Vagina (tissue), 2 donors: ENCODE measurements around the gene CBFA2T3. TPM values are rescaled to one million over a fixed set of nuclear protein-coding genes. Genes with fewer than 3 reads are reported as not detected.

Experiments used
- DNase-seq, 2 donors: peaks; one replicate each; pipeline ENCODE4 v3.0.0-alpha.2; 2017; ENCODE audit errors: extremely low spot score in 2 of 2
- H3K27ac ChIP-seq: fragments of 200-600 bp; sonication (generic); one replicate; pipeline ENCODE4 v1.5.1; 2019
- H3K27me3 ChIP-seq: fragments of 200-600 bp; sonication (generic); one replicate; pipeline ENCODE4 v1.5.1; 2019
- H3K36me3 ChIP-seq, 2 donors: fragments of 200-600 bp; sonication (generic); one replicate each; pipeline ENCODE4 v1.5.1; 2017 to 2019
- H3K4me1 ChIP-seq: fragments of 200-600 bp; sonication (generic); one replicate; pipeline ENCODE4 v1.5.1; 2019
- H3K4me3 ChIP-seq, 2 donors: fragments of 200-600 bp; sonication (generic); 1 replicate in 1 of 2; 2 replicates in 1 of 2; pipeline ENCODE4 v1.5.1; 2016 to 2019
- H3K9me3 ChIP-seq: fragments of 200-600 bp; sonication (generic); one replicate; pipeline ENCODE4 v1.5.1; 2019
- CTCF ChIP-seq, 3 experiments: fragments of 450-650 bp in 2 of 3; fragments of 200-600 bp in 1 of 3; sonication (generic) in 1 of 3; IDR thresholded peaks; one replicate each; pipeline ENCODE4 v1.5.1; 2017 to 2019; ENCODE audit warnings: antibody characterized with exemption in 3 of 3, mild to moderate bottlenecking in 2 of 3, moderate library complexity in 2 of 3
- POLR2A ChIP-seq, 2 donors: fragments of 450-650 bp; IDR thresholded peaks; one replicate each; pipeline ENCODE4 v1.6.1; 2017; ENCODE audit warnings: antibody characterized with exemption in 2 of 2, mild to moderate bottlenecking in 2 of 2, moderate library complexity in 2 of 2
- POLR2AphosphoS5 ChIP-seq, 2 donors: sonication (generic); formaldehyde crosslinking; IDR thresholded peaks; one replicate each; pipeline ENCODE4 v1.9.0; 2017; ENCODE audit warnings: antibody characterized with exemption in 2 of 2, mild to moderate bottlenecking in 2 of 2, low read depth in 1 of 2; ENCODE audit not compliant: insufficient read depth in 1 of 2
- intact Hi-C: fragments of 100-400 bp; cut with DNase I; formaldehyde crosslinking; loops from one replicate; pipeline ENCODE4 v1.15.1; 2023
- total RNA-seq: library from RNA; depleted of rRNA; stranded (reverse); fragments of >200 nt; gene quantifications from one replicate; pipeline ENCODE4 v1.2.3, GENCODE V29; 2016

CBFA2T3 gene
- total RNA-seq, 1 donor from 2014 or later, result 2.7 TPM

DNA sequence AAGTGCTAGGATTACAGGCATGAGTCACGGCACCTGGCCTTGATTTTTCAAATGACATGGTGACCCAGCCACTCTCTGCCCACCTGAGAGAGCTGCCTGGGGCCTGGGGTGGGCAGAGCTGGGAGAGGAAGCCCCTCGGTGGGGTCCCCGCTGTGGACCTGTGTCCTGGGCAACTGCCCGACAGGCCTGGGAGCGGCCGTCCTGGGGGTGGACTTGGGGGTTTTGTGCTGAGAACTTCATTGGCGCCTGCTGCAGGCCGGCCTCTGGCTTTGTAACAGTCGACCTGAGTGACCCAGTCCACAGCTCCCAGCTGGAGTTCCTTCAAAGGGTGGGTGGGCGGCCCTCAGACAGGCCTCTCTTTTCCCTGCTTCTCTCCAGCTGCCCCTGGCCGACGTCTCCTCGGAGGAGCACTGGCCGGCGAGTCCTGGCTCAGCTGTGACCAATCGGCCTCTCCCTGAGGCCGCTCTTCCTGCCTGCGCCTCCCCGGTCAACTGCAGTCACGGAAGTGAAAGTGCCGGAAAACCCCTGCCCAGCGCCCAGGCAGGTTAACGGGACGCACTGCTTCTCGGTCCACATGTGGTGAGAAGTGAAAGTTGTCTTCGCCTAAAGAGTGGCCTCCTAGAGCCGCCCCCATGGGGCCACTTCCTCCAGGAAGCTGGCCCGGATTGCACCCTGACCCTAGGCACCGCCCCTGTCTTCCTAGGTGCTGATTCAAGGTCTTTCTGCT lies 5.5 kb downstream of the CBFA2T3 start:
- DNase-seq, result no peak
- Histone ChIP-seq H3K36me3 (no peaks in the 10 kb centered on the region), H3K9me3 (no peaks in the 10 kb centered on the region), H3K27me3 (no peaks in the 10 kb centered on the region), H3K4me3 (no peak overlapping the region), H3K4me1 (peaks cover 14% of the 10 kb centered on the region), H3K27ac (no peak overlapping the region)
- TF ChIP-seq CTCF (IDR thresholded peaks at IDR 0.05) (no peak), POLR2A (IDR thresholded peaks at IDR 0.05) (no peak), POLR2AphosphoS5 (IDR thresholded peaks at IDR 0.05; ENCODE audit: insufficient read depth in 1 of 2, low read depth in 1 of 2) (no peak)
- intact Hi-C loops, result no loop called here

DNA sequence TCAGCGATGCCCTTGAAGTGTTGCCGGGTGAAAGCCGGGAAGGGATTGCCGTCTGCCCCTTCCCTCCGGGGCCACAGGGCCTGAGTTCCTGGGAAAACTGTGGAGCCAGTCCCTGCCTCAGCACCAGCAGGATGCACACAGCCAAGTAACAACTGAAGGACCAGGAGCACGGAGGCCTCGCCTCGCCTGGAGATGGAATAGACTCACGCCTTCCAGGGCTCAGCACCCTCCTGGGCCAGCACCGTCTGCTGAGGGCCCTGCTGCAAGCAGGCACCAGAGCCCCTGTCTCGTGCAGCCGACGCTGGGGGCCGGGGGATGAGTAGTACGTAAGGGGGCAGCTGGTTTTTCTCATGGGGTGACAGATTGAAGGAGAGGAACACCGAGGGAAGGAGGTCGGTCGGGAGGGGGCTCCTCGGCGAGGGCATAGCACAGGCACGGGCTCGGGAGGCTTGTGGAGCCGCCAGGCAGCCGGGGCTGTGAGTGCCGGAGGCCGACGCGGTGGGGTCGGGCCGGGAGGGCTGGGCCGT lies 6.4 kb downstream of the CBFA2T3 start:
- intact Hi-C loops, result no loop called here
- H3K9me3 ChIP-seq, result no peaks in the 10 kb centered on the region
- no peak overlapping the region for H3K27ac ChIP-seq
- DNase-seq, result no peak
- H3K4me1 ChIP-seq, result peaks cover 9% of the 10 kb centered on the region
- no peak for TF ChIP-seq CTCF (IDR thresholded peaks at IDR 0.05)
- TF ChIP-seq POLR2AphosphoS5 (IDR thresholded peaks at IDR 0.05; ENCODE audit: insufficient read depth in 1 of 2, low read depth in 1 of 2), result no peak
- TF ChIP-seq POLR2A (IDR thresholded peaks at IDR 0.05), result no peak
- no peak overlapping the region for H3K4me3 ChIP-seq
- H3K27me3 ChIP-seq, result no peaks in the 10 kb centered on the region
- no peaks in the 10 kb centered on the region for H3K36me3 ChIP-seq

DNA sequence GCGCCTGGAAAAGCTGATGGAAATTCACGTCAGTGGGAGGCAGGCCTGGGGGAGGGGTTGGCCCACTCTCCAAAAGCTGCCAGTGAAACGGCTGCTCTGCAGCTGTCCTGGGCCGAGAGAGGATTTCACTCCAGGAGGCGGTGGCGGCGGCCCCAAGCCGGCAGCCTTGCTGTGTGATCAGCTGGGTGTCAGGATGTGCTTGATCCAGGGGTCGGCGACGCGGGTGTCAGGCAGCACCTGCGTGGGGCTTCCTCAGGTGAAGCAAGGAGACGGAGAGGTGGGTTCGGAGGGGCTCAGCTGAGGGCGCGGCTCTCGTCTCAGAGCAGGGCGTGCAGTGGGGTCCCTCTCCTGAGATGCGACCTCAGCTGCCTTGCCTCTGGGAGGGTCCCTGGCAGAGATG lies 7.0 kb downstream of the CBFA2T3 start:
- Histone ChIP-seq H3K9me3 (no peaks in the 10 kb centered on the region), H3K27me3 (no peaks in the 10 kb centered on the region), H3K4me1 (peaks cover 9% of the 10 kb centered on the region), H3K36me3 (no peaks in the 10 kb centered on the region), H3K27ac (no peak overlapping the region), H3K4me3 (no peak overlapping the region)
- intact Hi-C loops, result no loop called here
- DNase-seq, result no peak
- TF ChIP-seq CTCF (IDR thresholded peaks at IDR 0.05) (no peak), POLR2A (IDR thresholded peaks at IDR 0.05) (no peak), POLR2AphosphoS5 (IDR thresholded peaks at IDR 0.05; ENCODE audit: insufficient read depth in 1 of 2, low read depth in 1 of 2) (no peak)

DNA sequence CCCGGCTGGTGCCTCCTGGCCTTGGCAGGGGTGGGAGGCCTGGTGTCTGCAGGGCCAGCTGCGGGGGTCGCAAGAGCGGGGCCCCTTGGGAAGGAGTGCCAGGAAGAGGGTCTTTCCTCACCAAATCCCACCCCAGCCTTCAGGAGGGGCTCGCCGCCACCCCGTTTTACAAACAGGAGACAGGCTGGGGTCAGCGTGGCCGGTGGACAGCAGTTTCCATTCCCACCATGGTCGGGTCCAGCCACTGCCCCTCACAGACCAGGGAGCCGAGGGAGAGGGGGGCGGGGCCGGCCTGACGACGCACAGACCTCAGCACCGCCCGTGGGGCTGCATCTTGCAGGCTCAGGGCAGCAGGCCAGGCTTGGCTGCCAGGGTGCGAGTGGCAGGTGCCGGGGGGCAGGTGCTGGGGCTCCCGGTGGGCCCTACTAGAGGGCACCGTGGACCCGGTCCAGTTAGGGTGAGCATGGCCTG lies 7.6 kb downstream of the CBFA2T3 start:
- H3K4me3 ChIP-seq, result no peak overlapping the region
- TF ChIP-seq POLR2A (IDR thresholded peaks at IDR 0.05), result no peak
- TF ChIP-seq CTCF (IDR thresholded peaks at IDR 0.05), result no peak
- no peak for TF ChIP-seq POLR2AphosphoS5 (IDR thresholded peaks at IDR 0.05; ENCODE audit: insufficient read depth in 1 of 2, low read depth in 1 of 2)
- no peaks in the 10 kb centered on the region for H3K9me3 ChIP-seq
- intact Hi-C loops, result no loop called here
- H3K27ac ChIP-seq, result no peak overlapping the region
- H3K4me1 ChIP-seq, result peaks cover 9% of the 10 kb centered on the region
- no peak for DNase-seq
- no peaks in the 10 kb centered on the region for H3K36me3 ChIP-seq
- H3K27me3 ChIP-seq, result no peaks in the 10 kb centered on the region
